KBM-7 (cell line): ENCODE results near the gene PHF5A.

Source experiments
- DNase-seq: peaks from one replicate; pipeline ENCODE4 v3.0.0-alpha.2; 2015
- in situ Hi-C: fragments of 300-500 bp; cut with MboI; formaldehyde crosslinking; loops from 2 replicates; pipeline ENCODE4 v1.14.3; 2020; ENCODE audit warnings: low sequenced_read_pairs, low pct_unique_long_range_greater_than_20kb, mixed read lengths

Gene PHF5A

GRCh38 chr22:41491374-41492100, 23.0 kb upstream of the PHF5A start:
- in situ Hi-C loops: no loop called here
- DNase-seq: no peak

DNA sequence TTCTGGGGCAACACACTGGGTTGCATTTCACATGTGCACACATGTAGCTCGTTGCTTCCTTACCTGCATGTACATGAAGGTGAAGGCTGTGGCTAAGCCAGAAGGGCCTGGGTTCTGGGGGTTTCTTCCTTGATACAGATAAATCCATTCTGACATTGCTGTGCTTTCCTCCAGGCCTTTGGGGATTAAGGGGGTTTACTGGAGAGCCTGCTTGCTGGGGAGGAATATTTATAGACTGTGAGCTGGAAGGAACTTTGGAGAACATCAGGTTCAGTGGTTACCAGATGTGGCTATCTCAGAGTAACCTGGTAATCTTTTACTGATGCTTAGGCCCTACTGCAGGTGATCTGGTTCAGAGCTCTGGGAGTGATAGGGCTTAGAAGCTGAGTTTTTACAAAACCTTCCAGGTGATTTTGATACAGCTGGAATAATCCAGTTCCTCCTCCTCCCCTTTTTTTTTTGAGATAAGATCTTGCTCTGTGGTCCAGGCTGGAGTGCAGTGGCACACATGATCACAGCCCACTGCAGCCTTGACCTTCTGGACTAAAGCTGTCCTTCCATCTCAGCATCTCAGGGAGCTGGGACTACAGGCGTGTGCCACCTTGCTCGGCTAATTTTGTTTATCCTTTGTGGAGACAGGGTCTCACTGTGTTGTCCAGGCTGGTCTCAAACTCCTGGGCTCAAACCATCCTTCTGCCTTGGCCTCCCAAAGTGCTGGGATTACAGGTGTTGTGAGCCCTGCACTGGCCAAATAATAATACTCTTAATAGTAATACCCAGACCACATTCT, 20.3 kb upstream of the PHF5A start:
- no peak for DNase-seq
- in situ Hi-C loops: no loop called here

- in situ Hi-C loops: no loop called here
These were observed 19.6 kb upstream of the PHF5A start for GRCh38 chr22:41488076-41488475.

GRCh38 chr22:41487037-41487935, 18.8 kb upstream of the PHF5A start:
- no peak for DNase-seq
- in situ Hi-C loops: no loop called here

More at GRCh38 chr22:41488076-41488475, 19.6 kb upstream of the PHF5A start:
- no peak for DNase-seq

DNA sequence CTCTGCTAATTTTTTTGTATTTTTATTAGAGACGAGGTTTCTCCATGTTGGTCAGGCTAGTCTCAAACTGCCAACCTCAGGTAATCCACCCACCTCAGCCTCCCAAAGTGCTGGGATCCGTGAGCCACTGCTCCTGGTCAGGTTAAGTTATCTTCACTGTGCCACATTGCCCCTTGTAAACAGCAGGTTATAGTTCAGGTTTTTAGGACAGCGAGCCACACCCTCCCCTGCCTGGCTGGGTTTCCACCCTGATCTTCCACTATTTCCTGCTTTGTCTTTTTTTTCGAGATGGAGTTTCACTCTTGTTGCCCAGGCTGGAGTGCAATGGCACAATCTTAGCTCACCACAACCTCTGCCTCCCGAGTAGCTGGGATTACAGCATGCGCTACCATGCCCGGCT, 16.5 kb upstream of the PHF5A start:
- in situ Hi-C loops: no loop called here
- DNase-seq: no peak

DNA sequence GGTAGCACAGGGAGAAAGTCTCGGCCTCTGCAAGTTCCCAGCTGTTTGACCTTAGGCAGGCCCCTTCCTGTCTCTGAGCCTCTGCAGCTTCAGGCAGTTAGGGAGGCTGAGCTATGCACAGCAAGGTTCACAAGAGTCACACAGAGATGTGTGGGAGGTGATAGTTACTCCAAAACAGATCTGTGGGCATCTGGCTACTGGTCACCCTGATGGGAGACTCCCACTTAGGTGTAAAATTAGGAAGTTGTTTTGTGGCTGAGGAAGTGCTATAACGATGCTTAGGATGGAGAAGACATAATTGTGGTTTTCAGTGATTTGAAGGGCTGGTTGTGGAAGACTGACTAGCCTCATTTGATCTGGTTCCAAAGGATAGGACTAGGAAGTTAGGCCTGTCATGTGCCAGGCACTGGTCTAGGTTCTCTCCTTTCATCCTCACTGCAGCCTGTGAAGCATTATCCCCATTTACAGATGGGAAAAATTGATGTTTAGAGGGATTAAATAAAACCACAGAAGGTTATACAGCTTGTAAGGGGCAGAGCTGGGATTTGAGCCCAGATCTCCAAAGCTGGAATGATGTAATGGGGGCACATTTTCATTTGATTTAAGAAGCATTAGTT, 13.9 kb upstream of the PHF5A start:
- peak; percentile 68 for DNase-seq
- in situ Hi-C loops: no loop called here

DNA sequence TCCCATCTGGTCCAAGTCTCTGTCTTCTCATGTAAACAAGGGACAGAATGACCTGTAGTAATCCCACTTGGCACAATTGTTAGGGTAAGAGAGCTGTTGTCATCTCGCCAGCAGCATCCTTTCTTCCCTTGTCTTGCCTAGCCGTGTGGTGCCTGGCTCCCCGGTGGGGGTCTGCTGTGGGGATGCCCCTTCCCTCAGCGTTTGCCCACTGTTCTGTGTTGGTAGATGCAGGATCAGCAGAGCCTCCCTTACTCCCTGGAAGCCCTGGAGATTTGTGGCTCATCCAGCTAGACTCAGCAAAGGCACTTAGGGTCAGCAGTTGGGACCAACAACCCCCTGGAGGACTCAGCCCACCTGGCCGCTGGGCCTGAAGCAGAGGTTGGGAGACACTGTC, 13.4 kb upstream of the PHF5A start:
- DNase-seq: no peak
- in situ Hi-C loops: no loop called here

GRCh38 chr22:41481131-41481830, 12.8 kb upstream of the PHF5A start:
- no peak for DNase-seq
- in situ Hi-C loops: no loop called here

DNA sequence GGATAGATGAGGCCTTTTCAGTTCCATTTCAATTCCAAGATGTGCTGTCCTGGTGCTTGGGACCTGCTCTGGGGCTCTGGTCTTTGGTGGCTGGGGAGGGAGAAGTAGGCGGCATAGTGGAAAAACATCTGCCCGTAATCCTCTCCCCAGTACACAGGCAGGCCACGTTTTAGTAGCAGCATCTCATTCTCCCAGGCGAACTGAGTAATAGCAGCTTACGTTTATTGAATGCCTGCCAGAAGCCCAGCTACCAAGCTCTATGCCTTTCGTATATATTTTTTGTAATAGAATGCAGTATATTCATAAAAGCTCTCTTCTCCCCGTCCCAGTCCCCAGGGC, 11.9 kb upstream of the PHF5A start:
- no peak for DNase-seq
- in situ Hi-C loops: no loop called here

DNA sequence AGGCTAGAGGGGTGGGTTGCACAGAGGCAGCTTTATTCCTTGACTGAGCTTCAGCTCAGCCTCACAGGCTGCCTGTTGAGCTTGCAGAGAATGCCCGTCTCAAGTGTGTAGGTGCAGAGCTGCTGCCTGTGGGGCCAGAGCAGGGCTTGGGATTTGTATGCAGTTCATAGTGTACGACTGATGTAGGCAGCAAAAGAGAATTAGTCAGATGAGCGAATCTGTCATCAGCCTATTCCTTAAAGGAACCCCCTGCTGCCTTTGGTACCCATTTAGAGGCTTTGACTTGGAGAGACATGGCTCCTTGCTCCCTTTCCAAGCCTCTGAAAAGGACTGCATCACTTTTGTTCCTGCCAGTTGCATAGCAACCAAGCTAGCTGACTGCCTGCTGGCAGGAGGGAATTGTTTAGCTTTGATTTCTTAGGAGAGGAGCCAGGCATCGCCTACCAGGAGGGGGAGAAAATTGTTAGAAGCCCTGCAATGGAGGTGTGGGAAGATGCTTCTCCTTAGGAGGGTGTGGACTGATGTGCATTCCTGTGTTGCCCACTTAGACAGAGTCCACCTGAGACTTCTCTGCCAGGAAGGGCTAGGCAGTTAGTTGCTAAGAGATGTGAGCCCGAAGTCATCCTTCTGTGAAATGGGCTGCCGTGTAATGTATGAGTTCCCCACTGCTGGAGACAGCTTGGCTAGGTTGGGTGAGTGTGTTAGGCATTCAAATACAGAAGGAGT, 11.3 kb upstream of the PHF5A start:
- no peak for DNase-seq
- in situ Hi-C loops: no loop called here

GRCh38 chr22:41478891-41479521, 10.5 kb upstream of the PHF5A start:
- in situ Hi-C loops: no loop called here
- DNase-seq: no peak

- in situ Hi-C loops: no loop called here
- no peak for DNase-seq
These were observed 10.0 kb upstream of the PHF5A start for GRCh38 chr22:41478473-41478872.

DNA sequence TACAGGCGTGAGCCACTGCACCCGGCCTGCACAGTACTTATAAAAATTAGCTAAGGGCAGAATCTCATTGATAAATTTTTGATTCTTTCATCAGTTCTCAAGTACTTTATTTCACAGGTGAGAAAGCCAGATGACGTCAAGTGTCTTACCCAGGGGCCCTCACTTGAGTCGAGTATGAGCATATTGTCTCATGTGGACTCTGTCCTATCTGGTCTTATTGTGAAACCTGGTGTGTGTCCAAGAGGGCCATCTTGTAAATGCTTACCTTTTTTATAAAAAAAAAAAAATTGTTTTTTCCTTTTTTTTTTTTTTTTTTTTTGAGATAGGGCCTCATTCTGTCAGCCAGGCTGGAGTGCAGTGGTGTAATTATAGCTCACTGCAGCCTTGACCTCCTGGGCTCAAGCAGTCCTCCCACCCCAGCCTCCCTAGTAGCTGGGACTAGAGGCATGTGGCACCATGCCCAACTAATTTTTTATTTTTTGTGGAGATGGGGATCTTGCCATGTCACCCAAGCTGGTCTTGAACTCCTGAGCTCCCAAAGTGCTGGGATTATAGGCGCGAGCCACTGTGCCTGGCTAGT, 6.5 kb upstream of the PHF5A start:
- no peak for DNase-seq
- in situ Hi-C loops: no loop called here

DNA sequence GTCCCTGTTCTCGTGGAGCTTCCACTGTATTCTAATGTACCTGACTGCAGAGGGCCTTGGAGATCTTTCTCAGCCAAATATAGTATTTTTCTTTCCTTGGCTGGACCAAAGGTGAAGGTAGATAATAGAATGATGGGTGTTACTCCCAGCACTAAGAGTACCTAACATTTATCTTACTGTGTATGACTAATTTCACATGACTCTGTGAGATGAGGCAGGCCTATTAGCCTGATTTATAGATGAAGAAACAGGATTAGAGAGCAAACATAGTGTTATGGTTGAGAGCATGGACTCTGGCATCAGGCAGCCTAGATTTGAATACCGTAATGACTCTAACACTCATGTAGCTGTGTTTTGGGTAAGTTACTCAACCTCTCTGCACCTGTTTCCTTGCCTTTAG, 3.1 kb upstream of the PHF5A start:
- DNase-seq: no peak
- in situ Hi-C loops: no loop called here

- in situ Hi-C loops: no loop called here
- DNase-seq: no peak
These were observed 2.4 kb upstream of the PHF5A start for GRCh38 chr22:41470886-41471285.

DNA sequence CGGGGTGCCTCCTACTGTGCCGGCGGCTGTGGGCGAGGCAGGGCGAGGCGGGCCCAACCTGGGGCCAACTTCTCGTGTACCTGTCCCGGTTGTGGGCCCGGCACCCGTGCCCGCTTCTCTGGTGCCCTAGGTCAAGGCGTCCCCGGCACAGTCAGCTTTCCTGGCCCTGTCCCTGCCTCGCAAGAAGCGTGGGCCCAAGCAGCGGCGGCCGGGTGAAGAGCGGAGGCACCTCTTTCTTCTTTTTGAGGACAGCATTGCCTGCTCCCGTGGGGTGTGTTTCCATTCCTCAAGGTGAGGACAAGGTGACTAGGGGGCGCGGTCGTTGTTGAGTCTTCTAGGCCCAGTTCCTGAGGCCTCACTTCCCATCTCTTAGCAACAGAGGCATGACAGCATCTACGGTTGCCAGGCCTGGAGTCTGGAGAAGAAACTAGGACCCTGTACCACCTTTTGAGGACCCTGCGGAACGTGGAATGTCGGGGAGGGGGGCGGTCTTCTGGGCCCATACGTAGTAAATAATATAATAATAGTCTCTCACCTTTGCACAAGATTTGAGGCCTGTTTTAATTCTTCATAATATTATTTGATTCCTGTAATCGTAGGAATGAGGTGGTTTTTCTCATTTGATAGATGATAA, 843 bp upstream of the PHF5A start:
- in situ Hi-C loops: no loop called here
- DNase-seq: no peak

GRCh38 chr22:41461901-41462300, 6.6 kb downstream of the PHF5A start:
- in situ Hi-C loops: no loop called here
- no peak for DNase-seq
